Measurements from ENCODE around the gene SYT11.

Gene SYT11

DNA sequence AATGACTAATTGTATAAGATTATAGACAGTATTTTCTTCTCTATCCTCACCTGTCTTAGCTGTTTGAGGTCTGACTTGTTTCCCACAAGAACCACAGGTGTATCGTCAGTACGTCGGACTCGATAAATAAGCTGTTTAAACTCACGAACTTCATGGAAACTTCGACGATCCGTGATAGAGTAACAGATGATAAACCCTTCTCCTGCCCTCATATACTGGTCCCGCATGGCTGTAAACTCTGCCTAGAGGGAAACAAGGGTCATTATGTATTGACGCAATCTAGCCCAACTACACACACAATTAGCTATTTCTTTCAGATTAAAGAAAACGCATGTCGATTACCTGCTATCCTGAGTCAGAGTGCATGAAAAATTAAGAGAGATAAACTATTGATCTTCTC, 44.9 kb downstream of the SYT11 start:
- peaks cover 80% of the 10 kb centered on the region for H3K36me3 ChIP-seq (ENCODE audit: insufficient read depth, low read length)
- H3K4me1 ChIP-seq (ENCODE audit: insufficient read depth, low read length, severe bottlenecking) = no peaks in the 10 kb centered on the region
- H3F3A ChIP-seq (ENCODE audit: insufficient read depth, low read length) = no peaks in the 10 kb centered on the region; the same call in 1 of the 2 replicates
- H4K20me1 ChIP-seq (ENCODE audit: insufficient read depth, low read length) = no peaks in the 10 kb centered on the region
- no peak for TF ChIP-seq EZH2 (IDR thresholded peaks at IDR 0.05; ENCODE audit: borderline replicate concordance, low read length)
- TF ChIP-seq, protein P1, sequence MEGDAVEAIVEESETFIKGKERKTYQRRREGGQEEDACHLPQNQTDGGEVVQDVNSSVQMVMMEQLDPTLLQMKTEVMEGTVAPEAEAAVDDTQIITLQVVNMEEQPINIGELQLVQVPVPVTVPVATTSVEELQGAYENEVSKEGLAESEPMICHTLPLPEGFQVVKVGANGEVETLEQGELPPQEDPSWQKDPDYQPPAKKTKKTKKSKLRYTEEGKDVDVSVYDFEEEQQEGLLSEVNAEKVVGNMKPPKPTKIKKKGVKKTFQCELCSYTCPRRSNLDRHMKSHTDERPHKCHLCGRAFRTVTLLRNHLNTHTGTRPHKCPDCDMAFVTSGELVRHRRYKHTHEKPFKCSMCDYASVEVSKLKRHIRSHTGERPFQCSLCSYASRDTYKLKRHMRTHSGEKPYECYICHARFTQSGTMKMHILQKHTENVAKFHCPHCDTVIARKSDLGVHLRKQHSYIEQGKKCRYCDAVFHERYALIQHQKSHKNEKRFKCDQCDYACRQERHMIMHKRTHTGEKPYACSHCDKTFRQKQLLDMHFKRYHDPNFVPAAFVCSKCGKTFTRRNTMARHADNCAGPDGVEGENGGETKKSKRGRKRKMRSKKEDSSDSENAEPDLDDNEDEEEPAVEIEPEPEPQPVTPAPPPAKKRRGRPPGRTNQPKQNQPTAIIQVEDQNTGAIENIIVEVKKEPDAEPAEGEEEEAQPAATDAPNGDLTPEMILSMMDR (IDR thresholded peaks at IDR 0.05; ENCODE audit: low read length) = no peak
- no peaks in the 10 kb centered on the region for H3K79me2 ChIP-seq (ENCODE audit: insufficient read depth, low read length)
- H3K27ac ChIP-seq (ENCODE audit: low read depth, low read length, poor library complexity, severe bottlenecking) = no peak overlapping the region
- no peak overlapping the region for H3K4me2 ChIP-seq (ENCODE audit: low read length)
- no peaks in the 10 kb centered on the region for H3K9me3 ChIP-seq (ENCODE audit: low read length)
- no peak overlapping the region for H3K4me3 ChIP-seq (ENCODE audit: low read depth, low read length, poor library complexity, severe bottlenecking)
- H2AFZ ChIP-seq (ENCODE audit: low read length) = no peak overlapping the region
- no peaks in the 10 kb centered on the region for H3K9me2 ChIP-seq (ENCODE audit: low read depth, low read length)
- no peak overlapping the region for H3K9ac ChIP-seq (ENCODE audit: low read length)
- no peaks in the 10 kb centered on the region for H3K27me3 ChIP-seq (ENCODE audit: insufficient read depth, low read length)

DNA sequence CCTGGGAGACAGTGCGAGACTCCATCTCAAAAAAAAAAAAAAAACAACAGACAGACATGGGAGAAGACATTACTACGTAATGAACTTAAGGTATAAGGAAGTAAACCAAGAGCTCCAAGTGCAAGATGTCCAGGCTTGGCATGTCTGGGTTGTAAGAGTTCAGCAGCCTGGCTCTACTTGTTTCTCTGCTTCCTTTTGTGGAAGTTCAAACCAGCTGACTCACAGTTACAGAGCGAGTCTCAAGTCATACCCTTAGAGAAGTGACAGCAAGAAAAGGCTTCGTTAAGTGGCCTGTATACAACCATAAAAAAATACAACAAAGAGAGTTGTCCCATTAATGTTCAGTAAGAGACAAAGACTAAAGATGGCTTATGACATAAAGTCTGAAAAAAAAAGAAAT, 50.5 kb downstream of the SYT11 start:
- no peaks in the 10 kb centered on the region for H3K9me2 ChIP-seq (ENCODE audit: low read depth, low read length)
- no peaks in the 10 kb centered on the region for H3K9me3 ChIP-seq (ENCODE audit: low read length)
- no peak overlapping the region for H2AFZ ChIP-seq (ENCODE audit: low read length)
- TF ChIP-seq, protein P1 (IDR thresholded peaks at IDR 0.05; ENCODE audit: low read length) = no peak
- TF ChIP-seq EZH2 (IDR thresholded peaks at IDR 0.05; ENCODE audit: borderline replicate concordance, low read length) = no peak
- H3K36me3 ChIP-seq (ENCODE audit: insufficient read depth, low read length) = peaks cover 74% of the 10 kb centered on the region
- H3K27me3 ChIP-seq (ENCODE audit: insufficient read depth, low read length) = no peaks in the 10 kb centered on the region
- peaks cover 9% of the 10 kb centered on the region for H3F3A ChIP-seq (ENCODE audit: insufficient read depth, low read length)
- H3K79me2 ChIP-seq (ENCODE audit: insufficient read depth, low read length) = no peaks in the 10 kb centered on the region
- H3K4me1 ChIP-seq (ENCODE audit: insufficient read depth, low read length, severe bottlenecking) = peaks cover 23% of the 10 kb centered on the region
- peak overlapping the region; percentile 95 for H3K4me2 ChIP-seq (ENCODE audit: low read length)
- no peak overlapping the region for H3K27ac ChIP-seq (ENCODE audit: low read depth, low read length, poor library complexity, severe bottlenecking)
- H3K4me3 ChIP-seq (ENCODE audit: low read depth, low read length, poor library complexity, severe bottlenecking) = peak overlapping the region; percentile 81
- H3K9ac ChIP-seq (ENCODE audit: low read length) = peak overlapping the region; percentile 65; the same call in 1 of the 2 replicates
- no peaks in the 10 kb centered on the region for H4K20me1 ChIP-seq (ENCODE audit: insufficient read depth, low read length)

DNA sequence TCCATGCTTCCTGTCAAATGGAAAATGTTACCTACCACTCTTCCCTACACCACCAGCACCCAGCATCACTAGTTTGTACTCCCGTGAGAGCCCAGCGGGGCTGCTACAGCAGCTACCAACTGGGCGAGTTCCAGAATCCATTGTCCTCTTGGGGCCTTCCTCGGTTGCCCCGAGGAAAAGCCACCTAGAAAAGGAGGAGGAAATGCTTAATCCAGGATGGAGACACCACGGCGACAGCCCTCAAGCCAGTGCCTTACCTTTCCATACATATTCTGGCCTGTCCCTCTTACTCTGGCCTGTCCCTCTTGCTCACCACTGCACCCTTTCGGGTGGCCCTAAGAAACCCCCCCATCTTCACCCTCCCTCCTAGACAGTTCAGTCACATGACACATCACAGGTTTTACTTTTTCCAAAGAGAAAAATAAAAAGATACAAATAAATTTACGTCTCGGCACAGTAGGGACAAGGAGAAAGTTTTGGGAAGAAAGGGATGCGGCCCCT, 51.3 kb downstream of the SYT11 start:
- Histone ChIP-seq H3K9me2 (ENCODE audit: low read depth, low read length) (no peaks in the 10 kb centered on the region), H3F3A (ENCODE audit: insufficient read depth, low read length) (peaks cover 9% of the 10 kb centered on the region), H3K9ac (ENCODE audit: low read length) (peak overlapping the region; percentile 65)

More for the DNA sequence above, 51.3 kb downstream of the SYT11 start:
- H3K4me2 ChIP-seq (ENCODE audit: low read length) = peak overlapping the region; percentile 95
- H3K9me3 ChIP-seq (ENCODE audit: low read length) = no peaks in the 10 kb centered on the region
- no peak overlapping the region for H2AFZ ChIP-seq (ENCODE audit: low read length)
- no peak for TF ChIP-seq EZH2 (IDR thresholded peaks at IDR 0.05; ENCODE audit: borderline replicate concordance, low read length)
- TF ChIP-seq, protein P1 (IDR thresholded peaks at IDR 0.05; ENCODE audit: low read length) = no peak
- peak overlapping the region; percentile 81 for H3K4me3 ChIP-seq (ENCODE audit: low read depth, low read length, poor library complexity, severe bottlenecking)
- H3K36me3 ChIP-seq (ENCODE audit: insufficient read depth, low read length) = peaks cover 74% of the 10 kb centered on the region
- peak overlapping the region; percentile 80 for H3K27ac ChIP-seq (ENCODE audit: low read depth, low read length, poor library complexity, severe bottlenecking)
- H4K20me1 ChIP-seq (ENCODE audit: insufficient read depth, low read length) = no peaks in the 10 kb centered on the region
- H3K79me2 ChIP-seq (ENCODE audit: insufficient read depth, low read length) = no peaks in the 10 kb centered on the region
- no peaks in the 10 kb centered on the region for H3K27me3 ChIP-seq (ENCODE audit: insufficient read depth, low read length)
- peaks cover 23% of the 10 kb centered on the region for H3K4me1 ChIP-seq (ENCODE audit: insufficient read depth, low read length, severe bottlenecking)
